IPS-18a (cell line): ENCODE measurements around the gene LIMK2.

ENCODE experiments used
- H3K27ac ChIP-seq: one replicate; pipeline ENCODE4 v1.5.1; 2013; ENCODE audit warnings: low read length
- H3K27me3 ChIP-seq: one replicate; pipeline ENCODE4 v1.6.1; 2013; ENCODE audit warnings: mild to moderate bottlenecking, low read length; ENCODE audit not compliant: control insufficient read depth, insufficient read depth
- H3K36me3 ChIP-seq: one replicate; pipeline ENCODE4 v1.6.1; 2013; ENCODE audit warnings: low read depth, low read length; ENCODE audit not compliant: control insufficient read depth
- H3K4me1 ChIP-seq: one replicate; pipeline ENCODE4 v1.6.1; 2013; ENCODE audit warnings: low read depth, low read length; ENCODE audit not compliant: control insufficient read depth
- H3K4me3 ChIP-seq: one replicate; pipeline ENCODE4 v1.5.1; 2013; ENCODE audit warnings: low read length
- H3K9ac ChIP-seq: one replicate; pipeline ENCODE4 v1.6.1; 2013; ENCODE audit warnings: mild to moderate bottlenecking, low read length, moderate library complexity
- H3K9me3 ChIP-seq: one replicate; pipeline ENCODE4 v1.6.1; 2013; ENCODE audit warnings: low read depth, low read length; ENCODE audit not compliant: control insufficient read depth

LIMK2 gene

DNA sequence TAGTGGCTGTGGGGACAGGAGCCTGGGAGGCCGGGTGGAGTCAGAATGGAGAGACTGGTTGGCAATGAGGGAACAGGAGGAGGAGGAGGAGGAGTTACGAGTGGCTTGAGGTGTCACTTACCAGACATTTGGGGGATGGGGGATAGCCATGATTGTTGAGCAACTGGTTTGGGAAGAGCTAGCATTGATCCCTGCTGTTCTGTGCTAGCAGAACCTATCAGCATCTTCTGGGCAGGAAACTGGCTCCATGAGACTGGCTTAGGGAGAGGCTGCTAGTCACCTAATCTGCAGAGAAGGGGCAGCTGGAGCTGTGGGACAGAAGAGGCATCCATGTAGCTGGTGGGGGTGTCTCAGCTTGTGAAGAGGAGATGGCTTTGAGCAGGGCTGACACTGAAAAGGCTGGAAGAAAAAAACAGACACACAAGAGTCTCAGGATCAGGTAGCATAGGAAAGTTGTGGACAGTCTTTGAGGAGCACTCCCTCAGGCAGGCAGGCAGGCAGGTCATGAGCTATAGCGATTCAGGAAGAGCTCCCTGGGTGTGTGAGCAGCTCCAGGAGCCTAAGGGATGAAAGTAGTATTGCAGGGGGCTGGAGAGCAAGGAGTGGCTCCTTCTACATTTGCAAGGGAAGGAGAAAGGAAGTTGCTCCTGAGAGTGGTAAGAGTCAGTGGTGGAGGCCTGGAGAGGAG, 57.9 kb downstream of the LIMK2 start:
- Histone ChIP-seq H3K4me3 (peak overlapping the region; percentile 31), H3K4me1 (peaks cover 7% of the 10 kb centered on the region), H3K9me3 (no peaks in the 10 kb centered on the region), H3K9ac (no peak overlapping the region), H3K27ac (peak overlapping the region; percentile 83), H3K27me3 (no peaks in the 10 kb centered on the region), H3K36me3 (peaks cover 40% of the 10 kb centered on the region)

DNA sequence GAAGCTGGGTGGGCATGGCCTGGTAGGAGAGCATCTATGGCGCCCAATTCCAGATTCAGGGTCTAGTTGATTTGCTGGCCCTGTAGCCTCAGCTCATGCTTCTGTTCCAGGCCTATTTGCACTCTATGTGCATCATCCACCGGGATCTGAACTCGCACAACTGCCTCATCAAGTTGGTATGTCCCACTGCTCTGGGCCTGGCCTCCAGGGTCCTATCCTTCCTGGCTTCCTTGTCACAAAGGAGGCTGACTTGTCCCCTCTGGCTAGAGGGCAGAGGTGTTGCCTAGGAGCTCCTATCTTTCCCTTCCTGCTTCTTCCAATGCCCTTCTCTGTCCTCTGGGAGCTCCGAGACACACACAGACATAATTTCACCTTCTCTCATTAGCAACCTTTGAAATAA, 58.9 kb downstream of the LIMK2 start:
- Histone ChIP-seq H3K4me1 (peaks cover 7% of the 10 kb centered on the region), H3K27ac (no peak overlapping the region), H3K27me3 (no peaks in the 10 kb centered on the region), H3K9ac (no peak overlapping the region), H3K36me3 (peaks cover 49% of the 10 kb centered on the region), H3K4me3 (no peak overlapping the region), H3K9me3 (no peaks in the 10 kb centered on the region)

DNA sequence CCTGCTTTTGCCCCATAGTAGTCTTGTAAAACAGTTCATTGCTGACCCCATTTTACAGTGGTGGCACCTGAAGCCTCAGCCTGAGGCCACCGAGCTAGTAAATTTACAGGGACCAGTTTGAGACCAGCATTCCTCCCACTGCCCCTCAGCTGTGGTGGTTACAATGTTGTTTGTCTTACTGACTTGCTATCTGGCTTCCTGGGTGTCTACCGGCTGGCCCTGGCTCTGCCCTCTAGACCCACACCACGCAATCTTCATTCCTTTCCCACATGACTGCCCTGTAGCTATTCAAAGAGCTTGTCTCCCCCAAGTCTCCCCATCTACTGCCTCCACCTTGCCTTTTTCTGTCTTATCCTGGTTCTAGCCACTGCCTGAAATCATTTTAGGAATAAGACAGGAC, 59.4 kb downstream of the LIMK2 start:
- peaks cover 48% of the 10 kb centered on the region for H3K36me3 ChIP-seq
- H3K4me3 ChIP-seq: no peak overlapping the region
- H3K27me3 ChIP-seq: no peaks in the 10 kb centered on the region
- H3K9me3 ChIP-seq: no peaks in the 10 kb centered on the region
- no peak overlapping the region for H3K27ac ChIP-seq
- peaks cover 7% of the 10 kb centered on the region for H3K4me1 ChIP-seq
- H3K9ac ChIP-seq: no peak overlapping the region

DNA sequence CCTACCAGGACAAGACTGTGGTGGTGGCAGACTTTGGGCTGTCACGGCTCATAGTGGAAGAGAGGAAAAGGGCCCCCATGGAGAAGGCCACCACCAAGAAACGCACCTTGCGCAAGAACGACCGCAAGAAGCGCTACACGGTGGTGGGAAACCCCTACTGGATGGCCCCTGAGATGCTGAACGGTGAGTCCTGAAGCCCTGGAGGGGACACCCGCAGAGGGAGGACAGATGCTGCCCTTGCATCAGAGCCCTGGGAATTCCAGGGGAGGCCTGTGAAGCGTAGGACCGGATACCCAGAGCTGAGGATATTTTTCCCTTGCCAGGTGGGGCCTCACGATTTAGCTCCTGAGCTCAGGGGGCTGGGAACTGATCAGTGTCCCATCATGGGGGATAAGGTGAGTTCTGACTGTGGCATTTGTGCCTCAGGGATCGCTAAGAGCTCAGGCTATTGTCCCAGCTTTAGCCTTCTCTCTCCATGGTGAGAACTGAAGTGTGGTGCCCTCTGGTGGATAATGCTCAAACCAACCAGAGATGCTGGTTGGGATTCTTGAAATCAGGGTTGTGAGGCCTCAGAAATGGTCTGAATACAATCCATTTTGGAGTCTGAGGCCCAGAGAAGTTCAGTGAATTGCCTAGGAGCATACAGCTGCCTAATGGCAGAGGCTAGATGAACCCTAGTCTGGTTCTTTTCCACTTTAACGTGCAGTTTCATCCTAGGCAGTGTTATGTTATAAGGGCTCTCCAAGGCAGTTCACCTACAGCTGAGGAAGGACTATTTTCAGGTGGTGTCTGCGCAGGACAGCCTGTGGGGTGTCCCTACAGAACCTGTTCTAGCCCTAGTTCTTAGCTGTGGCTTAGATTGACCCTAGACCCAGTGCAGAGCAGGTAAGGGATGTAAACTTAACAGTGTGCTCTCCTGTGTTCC, 60.7 kb downstream of the LIMK2 start:
- Histone ChIP-seq H3K9me3 (no peaks in the 10 kb centered on the region), H3K27ac (no peak overlapping the region), H3K36me3 (peaks cover 39% of the 10 kb centered on the region)

DNA sequence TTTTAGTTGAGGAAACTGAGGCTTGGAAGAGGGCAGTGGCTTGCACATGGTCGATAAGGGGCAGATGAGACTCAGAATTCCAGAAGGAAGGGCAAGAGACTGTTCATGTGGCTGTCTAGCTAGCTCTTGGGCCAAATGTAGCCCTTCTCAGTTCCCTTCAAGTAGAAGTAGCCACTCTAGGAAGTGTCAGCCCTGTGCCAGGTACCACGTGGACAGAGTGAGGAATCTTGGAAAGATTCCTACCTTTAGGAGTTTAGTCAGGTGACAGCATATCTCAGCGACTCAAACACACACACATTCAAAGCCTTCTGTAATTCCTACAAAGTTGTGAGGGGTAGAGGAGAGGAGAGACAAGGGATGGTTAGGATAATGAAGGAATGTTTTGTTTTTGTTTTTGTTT, 61.9 kb downstream of the LIMK2 start:
- no peaks in the 10 kb centered on the region for H3K27me3 ChIP-seq
- no peak overlapping the region for H3K4me3 ChIP-seq
- H3K36me3 ChIP-seq: peaks cover 48% of the 10 kb centered on the region
- H3K27ac ChIP-seq: no peak overlapping the region
- peaks cover 7% of the 10 kb centered on the region for H3K4me1 ChIP-seq
- H3K9ac ChIP-seq: no peak overlapping the region
- no peaks in the 10 kb centered on the region for H3K9me3 ChIP-seq

More for the DNA sequence above, 60.7 kb downstream of the LIMK2 start:
- peaks cover 7% of the 10 kb centered on the region for H3K4me1 ChIP-seq
- H3K4me3 ChIP-seq: no peak overlapping the region
- H3K9ac ChIP-seq: no peak overlapping the region
- no peaks in the 10 kb centered on the region for H3K27me3 ChIP-seq

DNA sequence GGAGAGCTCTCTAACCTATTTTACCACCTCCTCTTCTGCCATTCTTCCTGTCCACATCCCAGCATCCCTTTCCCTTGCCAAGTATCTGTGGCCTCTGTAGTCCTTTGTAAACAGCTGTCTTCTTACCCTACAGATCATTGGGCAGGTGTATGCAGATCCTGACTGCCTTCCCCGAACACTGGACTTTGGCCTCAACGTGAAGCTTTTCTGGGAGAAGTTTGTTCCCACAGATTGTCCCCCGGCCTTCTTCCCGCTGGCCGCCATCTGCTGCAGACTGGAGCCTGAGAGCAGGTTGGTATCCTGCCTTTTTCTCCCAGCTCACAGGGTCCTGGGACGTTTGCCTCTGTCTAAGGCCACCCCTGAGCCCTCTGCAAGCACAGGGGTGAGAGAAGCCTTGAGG, 62.9 kb downstream of the LIMK2 start:
- Histone ChIP-seq H3K9ac (no peak overlapping the region), H3K27ac (no peak overlapping the region), H3K4me1 (peaks cover 6% of the 10 kb centered on the region), H3K27me3 (no peaks in the 10 kb centered on the region), H3K4me3 (no peak overlapping the region), H3K9me3 (no peaks in the 10 kb centered on the region), H3K36me3 (peaks cover 49% of the 10 kb centered on the region)

DNA sequence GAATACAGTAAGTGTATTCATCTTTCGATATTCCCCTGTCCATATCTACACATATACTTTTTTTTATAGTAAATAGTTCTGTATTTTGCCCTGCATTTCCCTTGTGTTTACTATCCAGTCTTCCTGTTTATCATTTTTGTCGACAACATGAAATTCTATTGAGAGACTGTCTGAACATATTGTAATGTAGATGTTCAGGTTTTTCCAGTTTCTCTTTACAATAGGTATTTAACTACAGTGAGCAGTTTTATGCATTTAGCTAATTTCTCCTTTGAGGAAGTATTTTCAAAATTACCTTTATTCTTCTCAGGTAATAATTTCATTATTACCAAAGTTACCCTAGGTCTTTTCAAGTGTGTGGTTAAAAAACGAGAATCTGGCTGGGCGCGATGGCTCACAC, 63.5 kb downstream of the LIMK2 start:
- Histone ChIP-seq H3K36me3 (peaks cover 49% of the 10 kb centered on the region), H3K27ac (no peak overlapping the region), H3K27me3 (no peaks in the 10 kb centered on the region), H3K9me3 (no peaks in the 10 kb centered on the region), H3K9ac (no peak overlapping the region), H3K4me1 (peaks cover under 1% of the 10 kb centered on the region), H3K4me3 (no peak overlapping the region)

DNA sequence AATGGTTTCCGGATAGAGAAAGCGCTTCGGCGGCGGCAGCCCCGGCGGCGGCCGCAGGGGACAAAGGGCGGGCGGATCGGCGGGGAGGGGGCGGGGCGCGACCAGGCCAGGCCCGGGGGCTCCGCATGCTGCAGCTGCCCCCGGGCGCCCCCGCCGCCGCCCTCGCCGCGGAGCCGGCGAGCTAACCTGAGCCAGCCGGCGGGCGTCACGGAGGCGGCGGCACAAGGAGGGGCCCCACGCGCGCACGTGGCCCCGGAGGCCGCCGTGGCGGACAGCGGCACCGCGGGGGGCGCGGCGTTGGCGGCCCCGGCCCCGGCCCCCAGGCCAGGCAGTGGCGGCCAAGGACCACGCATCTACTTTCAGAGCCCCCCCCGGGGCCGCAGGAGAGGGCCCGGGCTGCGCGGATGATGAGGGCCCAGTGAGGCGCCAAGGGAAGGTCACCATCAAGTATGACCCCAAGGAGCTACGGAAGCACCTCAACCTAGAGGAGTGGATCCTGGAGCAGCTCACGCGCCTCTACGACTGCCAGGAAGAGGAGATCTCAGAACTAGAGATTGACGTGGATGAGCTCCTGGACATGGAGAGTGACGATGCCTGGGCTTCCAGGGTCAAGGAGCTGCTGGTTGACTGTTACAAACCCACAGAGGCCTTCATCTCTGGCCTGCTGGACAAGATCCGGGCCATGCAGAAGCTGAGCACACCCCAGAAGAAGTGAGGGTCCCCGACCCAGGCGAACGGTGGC, 64.5 kb downstream of the LIMK2 start:
- Histone ChIP-seq H3K36me3 (peaks cover 42% of the 10 kb centered on the region), H3K4me3 (no peak overlapping the region), H3K9ac (no peak overlapping the region), H3K9me3 (no peaks in the 10 kb centered on the region), H3K4me1 (no peaks in the 10 kb centered on the region), H3K27me3 (no peaks in the 10 kb centered on the region), H3K27ac (no peak overlapping the region)

DNA sequence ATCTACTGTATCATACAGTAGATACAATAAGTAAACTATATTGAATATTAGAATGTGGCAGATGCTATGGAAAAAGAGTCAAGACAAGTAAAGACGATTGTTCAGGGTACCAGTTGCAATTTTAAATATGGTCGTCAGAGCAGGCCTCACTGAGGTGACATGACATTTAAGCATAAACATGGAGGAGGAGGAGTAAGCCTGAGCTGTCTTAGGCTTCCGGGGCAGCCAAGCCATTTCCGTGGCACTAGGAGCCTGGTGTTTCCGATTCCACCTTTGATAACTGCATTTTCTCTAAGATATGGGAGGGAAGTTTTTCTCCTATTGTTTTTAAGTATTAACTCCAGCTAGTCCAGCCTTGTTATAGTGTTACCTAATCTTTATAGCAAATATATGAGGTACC, 65.6 kb downstream of the LIMK2 start:
- Histone ChIP-seq H3K9ac (no peak overlapping the region), H3K4me1 (no peaks in the 10 kb centered on the region), H3K4me3 (no peak overlapping the region), H3K27me3 (no peaks in the 10 kb centered on the region), H3K36me3 (peaks cover 42% of the 10 kb centered on the region), H3K27ac (no peak overlapping the region), H3K9me3 (no peaks in the 10 kb centered on the region)

DNA sequence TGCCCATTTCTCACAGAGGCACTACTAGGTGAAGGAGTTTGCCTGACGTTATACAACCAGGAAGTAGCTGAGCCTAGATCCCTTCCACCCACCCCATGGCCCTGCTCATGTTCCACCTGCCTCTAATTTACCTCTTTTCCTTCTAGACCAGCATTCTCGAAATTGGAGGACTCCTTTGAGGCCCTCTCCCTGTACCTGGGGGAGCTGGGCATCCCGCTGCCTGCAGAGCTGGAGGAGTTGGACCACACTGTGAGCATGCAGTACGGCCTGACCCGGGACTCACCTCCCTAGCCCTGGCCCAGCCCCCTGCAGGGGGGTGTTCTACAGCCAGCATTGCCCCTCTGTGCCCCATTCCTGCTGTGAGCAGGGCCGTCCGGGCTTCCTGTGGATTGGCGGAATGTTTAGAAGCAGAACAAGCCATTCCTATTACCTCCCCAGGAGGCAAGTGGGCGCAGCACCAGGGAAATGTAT, 66.1 kb downstream of the LIMK2 start:
- Histone ChIP-seq H3K27ac (no peak overlapping the region), H3K4me1 (no peaks in the 10 kb centered on the region), H3K36me3 (peaks cover 39% of the 10 kb centered on the region), H3K4me3 (no peak overlapping the region), H3K9ac (no peak overlapping the region), H3K27me3 (no peaks in the 10 kb centered on the region), H3K9me3 (no peaks in the 10 kb centered on the region)

DNA sequence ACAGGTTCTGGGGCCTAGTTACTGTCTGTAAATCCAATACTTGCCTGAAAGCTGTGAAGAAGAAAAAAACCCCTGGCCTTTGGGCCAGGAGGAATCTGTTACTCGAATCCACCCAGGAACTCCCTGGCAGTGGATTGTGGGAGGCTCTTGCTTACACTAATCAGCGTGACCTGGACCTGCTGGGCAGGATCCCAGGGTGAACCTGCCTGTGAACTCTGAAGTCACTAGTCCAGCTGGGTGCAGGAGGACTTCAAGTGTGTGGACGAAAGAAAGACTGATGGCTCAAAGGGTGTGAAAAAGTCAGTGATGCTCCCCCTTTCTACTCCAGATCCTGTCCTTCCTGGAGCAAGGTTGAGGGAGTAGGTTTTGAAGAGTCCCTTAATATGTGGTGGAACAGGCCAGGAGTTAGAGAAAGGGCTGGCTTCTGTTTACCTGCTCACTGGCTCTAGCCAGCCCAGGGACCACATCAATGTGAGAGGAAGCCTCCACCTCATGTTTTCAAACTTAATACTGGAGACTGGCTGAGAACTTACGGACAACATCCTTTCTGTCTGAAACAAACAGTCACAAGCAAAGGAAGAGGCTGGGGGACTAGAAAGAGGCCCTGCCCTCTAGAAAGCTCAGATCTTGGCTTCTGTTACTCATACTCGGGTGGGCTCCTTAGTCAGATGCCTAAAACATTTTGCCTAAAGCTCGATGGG, 66.7 kb downstream of the LIMK2 start:
- Histone ChIP-seq H3K27me3 (no peaks in the 10 kb centered on the region), H3K27ac (no peak overlapping the region), H3K9ac (no peak overlapping the region), H3K4me3 (no peak overlapping the region), H3K36me3 (peaks cover 33% of the 10 kb centered on the region), H3K4me1 (no peaks in the 10 kb centered on the region), H3K9me3 (no peaks in the 10 kb centered on the region)
